ENCODE results near the gene BRIP1. TPM values are rescaled to one million over a fixed set of nuclear protein-coding genes. Genes with fewer than 3 reads are reported as not detected.

BRIP1 gene
- total and polyA plus RNA-seq, 10 of the 15 experiments (the other 5 are each of a cell fraction or from before 2014, with no cell fraction given), result 4.0 to 24.2 (median 12.8) TPM

- H3K27me3 ChIP-seq (replicated peaks in 1 of 2; ENCODE audit: control insufficient read depth in 2 of 2, insufficient read depth in 2 of 2, low read length in 1 of 2), result no peaks in the 10 kb centered on the region
- no TSS peak for BruUV-seq (replicated peaks)
- DNase-seq (ENCODE audit: low read depth, low spot score), result no peak
- H3K27ac ChIP-seq (ENCODE audit: control insufficient read depth, insufficient read depth), result no peak overlapping the region
- H3K4me3 ChIP-seq, result no peak overlapping the region
- H3K79me2 ChIP-seq (ENCODE audit: control insufficient read depth, insufficient read depth, low read length), result no peaks in the 10 kb centered on the region
- in situ Hi-C loops (cut with MboI) (no loop called here), intact Hi-C loops (cut with micrococcal nuclease; ENCODE audit: unreplicated experiment) (no loop called here)
- RAD21 ChIA-PET (ENCODE audit: unreplicated experiment), result interaction anchor here (0.8 to 1.6 kb wide), 6 partner anchors 20 to 50 kb away, joined by 3 to 7 read pairs (median 4); no protein-coding TSS in a partner anchor
- no peaks in the 10 kb centered on the region for H3K9me3 ChIP-seq (replicated peaks; ENCODE audit: control insufficient read depth, insufficient read depth, low read length)
- H4K20me1 ChIP-seq (ENCODE audit: control insufficient read depth, insufficient read depth), result no peaks in the 10 kb centered on the region
- H3K4me1 ChIP-seq (ENCODE audit: control insufficient read depth, insufficient read depth, low read length), result peaks cover 12% of the 10 kb centered on the region
- H3K9ac ChIP-seq (ENCODE audit: control insufficient read depth, insufficient read depth, low read length), result no peak overlapping the region
- H2AFZ ChIP-seq (ENCODE audit: control insufficient read depth, low read depth, low read length), result no peak overlapping the region
- ATAC-seq, result no peak
- TF ChIP-seq SIX5 (IDR thresholded peaks at IDR 0.05; ENCODE audit: low read depth, low read length, severe bottlenecking), result no peak
- no peak for TF ChIP-seq KDM1A (IDR thresholded peaks at IDR 0.05; ENCODE audit: borderline replicate concordance)
- no peak for TF ChIP-seq MXI1 (IDR thresholded peaks at IDR 0.05; ENCODE audit: low read depth, low read length)
- TF ChIP-seq NFXL1 (IDR thresholded peaks at IDR 0.05; ENCODE audit: borderline replicate concordance), result peak; percentile 82; the same call in 1 of the 2 replicates
- no peak for TF ChIP-seq TCF7 (IDR thresholded peaks at IDR 0.05; ENCODE audit: borderline replicate concordance)
- TF ChIP-seq SREBF2 (IDR thresholded peaks at IDR 0.05; ENCODE audit: low read length), result no peak
- TF ChIP-seq BHLHE40 (IDR thresholded peaks at IDR 0.05; ENCODE audit: borderline replicate concordance in 1 of 2, low read depth in 2 of 2, low read length in 1 of 2), result no peak
- TF ChIP-seq CEBPB (IDR thresholded peaks at IDR 0.05; ENCODE audit: borderline replicate concordance in 1 of 2, low read depth in 2 of 2, low read length in 2 of 2), result no peak
- TF ChIP-seq SIN3A (IDR thresholded peaks at IDR 0.05; ENCODE audit: low read depth, low read length), result no peak
- TF ChIP-seq ETV6 (conservative IDR thresholded peaks at IDR 0.05 in 1 of 2, IDR thresholded peaks at IDR 0.05 in 1 of 2; ENCODE audit: borderline replicate concordance in 1 of 2, low read depth in 1 of 2), result peak in 1 of 2 experiments; percentile 93; a peak in 2 of 4 replicates
- no peak for TF ChIP-seq WRNIP1 (IDR thresholded peaks at IDR 0.05; ENCODE audit: borderline replicate concordance, low read depth, low read length)
- TF ChIP-seq JUNB (IDR thresholded peaks at IDR 0.05), result no peak
- CTCF ChIA-PET, result interaction anchor here (1.2 to 2.2 kb wide), 2 partner anchors 20 to 28 kb away, joined by 4 to 5 read pairs; no protein-coding TSS in a partner anchor
- POLR2A ChIA-PET, result interaction anchor here (0.9 to 1.7 kb wide), 3 partner anchors 11 to 48 kb away, joined by 3 to 6 read pairs (median 4); no protein-coding TSS in a partner anchor
- SMC1A ChIA-PET (ENCODE audit: uncharacterized antibody, unreplicated experiment), result interaction anchor here (0.7 to 2.9 kb wide), 9 partner anchors 10 to 327 kb away, joined by 3 to 9 read pairs (median 4); no protein-coding TSS in a partner anchor
- FAIRE-seq, result no peak
- 58% methylated on average over 5 of the region's 5 CpGs for WGBS (ENCODE audit: insufficient coverage, insufficient replicate concordance, low lambda C conversion rate, missing lambda C conversion rate)
- no peak overlapping the region for H3K4me2 ChIP-seq (ENCODE audit: control insufficient read depth, insufficient read depth)
- H3K36me3 ChIP-seq (ENCODE audit: control insufficient read depth in 2 of 2, insufficient read depth in 2 of 2, low read length in 1 of 2), result no peaks in the 10 kb centered on the region
These were observed 77.2 kb downstream of the BRIP1 start for GRCh38 chr17:61786088-61786487.
